Neural cell (in vitro differentiated cells): ENCODE results near the gene PAIP1. TPM values are rescaled to one million over a fixed set of nuclear protein-coding genes. Genes with fewer than 3 reads are reported as not detected.

Experiments
- H2AFZ ChIP-seq: fragments of 200-600, 300-800 bp; sonication (generic), shearing (Covaris generic); 2 replicates; pipeline ENCODE4 v1.6.0; 2014; ENCODE audit warnings: low read depth, mild to moderate bottlenecking, antibody characterized with exemption, low read length, moderate library complexity
- H3F3A ChIP-seq: fragments of 200-600 bp; shearing (Covaris generic); 2 replicates; pipeline ENCODE4 v1.6.1; 2016; ENCODE audit warnings: mild to moderate bottlenecking, moderate library complexity, mixed read lengths, antibody characterized with exemption, low read length; ENCODE audit not compliant: insufficient read depth, poor library complexity, severe bottlenecking
- H3K27ac ChIP-seq: fragments of 200-600, 300-800 bp; sonication (generic), shearing (Covaris generic); 2 replicates; pipeline ENCODE4 v1.5.1; 2014; ENCODE audit warnings: mild to moderate bottlenecking, low read length, moderate library complexity
- H3K27me3 ChIP-seq: fragments of 300-800, 200-600 bp; sonication (generic), shearing (Covaris generic); 2 replicates; pipeline ENCODE4 v1.6.0; 2014; ENCODE audit warnings: mild to moderate bottlenecking, low read depth, low read length, moderate library complexity; ENCODE audit not compliant: insufficient read depth
- H3K36me3 ChIP-seq: fragments of 300-800, 200-600 bp; sonication (generic), shearing (Covaris generic); 2 replicates; pipeline ENCODE4 v1.5.1; 2014; ENCODE audit warnings: mild to moderate bottlenecking, antibody characterized with exemption, low read length, moderate library complexity; ENCODE audit not compliant: insufficient read depth
- H3K4me2 ChIP-seq: fragments of 300-800, 200-600 bp; sonication (generic), shearing (Covaris generic); 2 replicates; pipeline ENCODE4 v1.6.0; 2014; ENCODE audit warnings: mild to moderate bottlenecking, low read length
- H3K4me3 ChIP-seq: fragments of 300-800, 200-600 bp; sonication (generic), shearing (Covaris generic); 2 replicates; pipeline ENCODE4 v1.5.1; 2014; ENCODE audit warnings: mild to moderate bottlenecking, low read length, moderate library complexity
- H3K79me2 ChIP-seq: fragments of 200-600 bp; shearing (Covaris generic); replicated peaks from 2 replicates; pipeline ENCODE4 v1.6.0; 2014; ENCODE audit warnings: mild to moderate bottlenecking, low read length, moderate library complexity; ENCODE audit not compliant: insufficient read depth
- H3K9ac ChIP-seq: fragments of 300-800, 200-600 bp; sonication (generic), shearing (Covaris generic); 2 replicates; pipeline ENCODE4 v1.6.1; 2016; ENCODE audit warnings: mild to moderate bottlenecking, low read length, mixed read lengths
- H3K9me2 ChIP-seq: fragments of 200-600 bp; shearing (Covaris generic); 2 replicates; pipeline ENCODE4 v1.6.1; 2016; ENCODE audit warnings: mild to moderate bottlenecking, low read length, mixed read lengths; ENCODE audit not compliant: insufficient read depth
- H3K9me3 ChIP-seq: fragments of 200-600, 300-800 bp; sonication (generic), shearing (Covaris generic); 2 replicates; pipeline ENCODE4 v1.6.1; 2016; ENCODE audit warnings: mild to moderate bottlenecking, mixed run types, low read length, moderate library complexity, mixed read lengths
- H4K20me1 ChIP-seq: fragments of 200-600 bp; shearing (Covaris generic); 2 replicates; pipeline ENCODE4 v1.6.1; 2016; ENCODE audit warnings: mild to moderate bottlenecking, mixed run types; ENCODE audit not compliant: insufficient read depth
- CTCF ChIP-seq: fragments of 450-650 bp; IDR thresholded peaks from 2 replicates; pipeline ENCODE4 v1.5.1; 2014; ENCODE audit warnings: antibody characterized with exemption, mild to moderate bottlenecking, moderate library complexity; ENCODE audit not compliant: poor library complexity, severe bottlenecking
- EP300 ChIP-seq: fragments of 450-650 bp; conservative IDR thresholded peaks from 2 replicates; pipeline ENCODE4 v1.6.1; 2014; ENCODE audit warnings: antibody characterized with exemption, mild to moderate bottlenecking, moderate library complexity; ENCODE audit not compliant: poor library complexity, severe bottlenecking
- EZH2 ChIP-seq: fragments of 200-600, 300-800 bp; shearing (Covaris generic), sonication (generic); IDR thresholded peaks from 2 replicates; pipeline ENCODE4 v1.6.1; 2014; ENCODE audit warnings: antibody characterized with exemption, low read length, borderline replicate concordance, mild to moderate bottlenecking; ENCODE audit not compliant: insufficient read depth, poor library complexity, severe bottlenecking
- MXI1 ChIP-seq: fragments of 450-650 bp; conservative IDR thresholded peaks from 2 replicates; pipeline ENCODE4 v1.6.1; 2014; ENCODE audit warnings: antibody characterized with exemption, mild to moderate bottlenecking; ENCODE audit not compliant: poor library complexity, severe bottlenecking
- POLR2AphosphoS5 ChIP-seq: IDR thresholded peaks from 2 replicates; pipeline ENCODE4 v1.6.1; 2012
- RAD21 ChIP-seq: fragments of 450-650 bp; conservative IDR thresholded peaks from 2 replicates; pipeline ENCODE4 v1.6.1; 2014; ENCODE audit warnings: antibody characterized with exemption, mild to moderate bottlenecking, moderate library complexity
- REST ChIP-seq: IDR thresholded peaks from 2 replicates; pipeline ENCODE4 v1.6.1; 2012; ENCODE audit warnings: borderline replicate concordance
- SMC3 ChIP-seq: fragments of 450-650 bp; conservative IDR thresholded peaks from 2 replicates; pipeline ENCODE4 v1.6.1; 2014; ENCODE audit warnings: antibody characterized with exemption, mild to moderate bottlenecking, moderate library complexity; ENCODE audit not compliant: poor library complexity
- TAF1 ChIP-seq: IDR thresholded peaks from 2 replicates; pipeline ENCODE4 v1.6.1; 2012; ENCODE audit warnings: low read depth
- polyA plus RNA-seq: library from polyadenylated mRNA; depleted of rRNA; stranded (reverse); fragments of >200 nt; gene quantifications from 2 replicates; pipeline ENCODE4 v1.2.3, GENCODE V29; 2014

PAIP1 gene
- polyA plus RNA-seq, 1 donor from 2014 or later, result 276 TPM

- no peak for TF ChIP-seq REST
- no peak for TF ChIP-seq TAF1
- TF ChIP-seq RAD21, result no peak
- no peak for TF ChIP-seq EZH2
- TF ChIP-seq CTCF, result no peak
- TF ChIP-seq SMC3, result no peak
- TF ChIP-seq POLR2AphosphoS5, result no peak
- TF ChIP-seq EP300, result no peak
- TF ChIP-seq MXI1, result no peak
Observed at GRCh38 chr5:43497311-43498104, 59.4 kb downstream of the PAIP1 start.

GRCh38 chr5:43491326-43491725 lies 65.6 kb downstream of the PAIP1 start:
- H3K9me2 ChIP-seq, result no peaks in the 10 kb centered on the region
- no peak overlapping the region for H3K27ac ChIP-seq
- no peak overlapping the region for H3K4me2 ChIP-seq
- no peak overlapping the region for H3K4me3 ChIP-seq
- H2AFZ ChIP-seq, result no peak overlapping the region
- H4K20me1 ChIP-seq, result no peaks in the 10 kb centered on the region
- no peaks in the 10 kb centered on the region for H3K9me3 ChIP-seq
- H3F3A ChIP-seq, result no peaks in the 10 kb centered on the region
- H3K9ac ChIP-seq, result no peak overlapping the region
- H3K79me2 ChIP-seq, result no peaks in the 10 kb centered on the region
- H3K27me3 ChIP-seq, result no peaks in the 10 kb centered on the region
- H3K36me3 ChIP-seq, result no peaks in the 10 kb centered on the region
- TF ChIP-seq EP300, result no peak
- TF ChIP-seq MXI1, result no peak
- TF ChIP-seq POLR2AphosphoS5, result no peak
- no peak for TF ChIP-seq REST
- TF ChIP-seq EZH2, result no peak
- no peak for TF ChIP-seq TAF1
- no peak for TF ChIP-seq CTCF
- no peak for TF ChIP-seq RAD21
- no peak for TF ChIP-seq SMC3

More at GRCh38 chr5:43497311-43498104, 59.4 kb downstream of the PAIP1 start:
- Histone ChIP-seq H4K20me1 (no peaks in the 10 kb centered on the region), H3K9me3 (no peaks in the 10 kb centered on the region), H3K4me2 (no peak overlapping the region), H2AFZ (no peak overlapping the region), H3K27ac (no peak overlapping the region), H3K9ac (no peak overlapping the region), H3K9me2 (no peaks in the 10 kb centered on the region), H3K4me3 (no peak overlapping the region), H3K79me2 (no peaks in the 10 kb centered on the region), H3F3A (no peaks in the 10 kb centered on the region), H3K36me3 (no peaks in the 10 kb centered on the region), H3K27me3 (no peaks in the 10 kb centered on the region)
